ENCODE results near the gene AIRE.
"Not testable (repeated sequence)": the region's sequence is repeated elsewhere in the genome, so short reads cannot be mapped to it uniquely, and the experiment has no call there.

The AIRE gene

GRCh38 chr21:44285138-44285992 is at the start of gene AIRE:
Gene AIRE (plus strand): TSS chr21:44285876. CDS start chr21:44286007, 131 bp downstream.
- no peak for DNase-seq

GRCh38 chr21:44240353-44240752 is 45.3 kb upstream of the AIRE start:
- not testable (repeated sequence) for DNase-seq

GRCh38 chr21:44240842-44241241 is 44.8 kb upstream of the AIRE start, which contains the start of gene ICOSLG:
Gene ICOSLG (minus strand): TSS chr21:44240943. CDS start chr21:44240817, 126 bp downstream.
- DNase-seq, result not testable (repeated sequence)

- DNase-seq, result not testable (repeated sequence)
These were observed 44.4 kb upstream of the AIRE start for GRCh38 chr21:44241281-44241680.

GRCh38 chr21:44243980-44244379 is 41.7 kb upstream of the AIRE start:
- DNase-seq, result not testable (repeated sequence)

- not testable (repeated sequence) for DNase-seq
These were observed 37.8 kb upstream of the AIRE start for GRCh38 chr21:44247904-44248303.

- DNase-seq, result not testable (repeated sequence)
These were observed 36.3 kb upstream of the AIRE start for GRCh38 chr21:44249204-44250037.

GRCh38 chr21:44253832-44254710 is 31.6 kb upstream of the AIRE start:
- DNase-seq, result no peak

- DNase-seq, result no peak
These were observed 30.1 kb upstream of the AIRE start for GRCh38 chr21:44255511-44255981.

GRCh38 chr21:44258056-44258725 is 27.5 kb upstream of the AIRE start:
- no peak for DNase-seq

GRCh38 chr21:44259082-44259705 is 26.5 kb upstream of the AIRE start:
- no peak for DNase-seq

GRCh38 chr21:44260066-44260465 is 25.6 kb upstream of the AIRE start:
- DNase-seq, result no peak

GRCh38 chr21:44260791-44261631 is 24.7 kb upstream of the AIRE start:
- DNase-seq, result no peak

GRCh38 chr21:44261675-44262295 is 23.9 kb upstream of the AIRE start, which contains the start of gene DNMT3L:
Gene DNMT3L (minus strand): TSS chr21:44261897. CDS start chr21:44261259, 638 bp downstream.
- DNase-seq, result no peak

GRCh38 chr21:44262338-44263056 is 23.2 kb upstream of the AIRE start:
- DNase-seq, result no peak

- DNase-seq, result no peak
These were observed 22.4 kb upstream of the AIRE start for GRCh38 chr21:44263221-44263760.

GRCh38 chr21:44263768-44264167 is 21.9 kb upstream of the AIRE start:
- no peak for DNase-seq

- no peak for DNase-seq
These were observed 19.9 kb upstream of the AIRE start for GRCh38 chr21:44265734-44266270.
